Measurements from ENCODE around the gene XPO4.

DNA sequence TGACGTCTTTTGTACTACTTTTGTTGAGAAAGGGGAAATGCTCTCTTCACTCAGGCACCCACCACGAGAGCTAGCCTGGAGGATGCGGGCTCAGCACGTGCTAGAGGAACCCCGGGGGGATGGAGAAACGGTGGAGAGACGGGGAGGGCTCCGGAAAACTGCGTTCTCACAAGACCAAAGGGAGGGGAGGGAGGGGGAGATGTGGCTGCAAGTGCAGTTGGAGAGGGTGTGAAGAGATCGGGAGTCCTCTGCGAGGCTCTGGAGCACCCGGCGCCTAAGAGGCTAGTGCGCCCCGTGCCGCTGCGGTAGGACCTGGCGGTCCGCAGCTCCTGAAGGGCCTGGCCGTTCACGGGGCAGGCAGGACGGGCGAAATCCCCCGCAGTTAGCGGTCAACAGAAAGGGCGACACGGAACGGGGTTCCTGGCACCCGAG, 43.4 kb upstream of the XPO4 start:
- TF ChIP-seq, protein P1, sequence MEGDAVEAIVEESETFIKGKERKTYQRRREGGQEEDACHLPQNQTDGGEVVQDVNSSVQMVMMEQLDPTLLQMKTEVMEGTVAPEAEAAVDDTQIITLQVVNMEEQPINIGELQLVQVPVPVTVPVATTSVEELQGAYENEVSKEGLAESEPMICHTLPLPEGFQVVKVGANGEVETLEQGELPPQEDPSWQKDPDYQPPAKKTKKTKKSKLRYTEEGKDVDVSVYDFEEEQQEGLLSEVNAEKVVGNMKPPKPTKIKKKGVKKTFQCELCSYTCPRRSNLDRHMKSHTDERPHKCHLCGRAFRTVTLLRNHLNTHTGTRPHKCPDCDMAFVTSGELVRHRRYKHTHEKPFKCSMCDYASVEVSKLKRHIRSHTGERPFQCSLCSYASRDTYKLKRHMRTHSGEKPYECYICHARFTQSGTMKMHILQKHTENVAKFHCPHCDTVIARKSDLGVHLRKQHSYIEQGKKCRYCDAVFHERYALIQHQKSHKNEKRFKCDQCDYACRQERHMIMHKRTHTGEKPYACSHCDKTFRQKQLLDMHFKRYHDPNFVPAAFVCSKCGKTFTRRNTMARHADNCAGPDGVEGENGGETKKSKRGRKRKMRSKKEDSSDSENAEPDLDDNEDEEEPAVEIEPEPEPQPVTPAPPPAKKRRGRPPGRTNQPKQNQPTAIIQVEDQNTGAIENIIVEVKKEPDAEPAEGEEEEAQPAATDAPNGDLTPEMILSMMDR (IDR thresholded peaks at IDR 0.05) = no peak
- no peak for TF ChIP-seq POLR2A (IDR thresholded peaks at IDR 0.05)
